Right lobe of liver (tissue), 4 donors: ENCODE results near the gene NDC1.

Experiments
- CTCF ChIP-seq, 4 donors: fragments of 200-600 bp in 3 of 4; fragments of 450-650 bp in 1 of 4; IDR thresholded peaks; one replicate each; pipeline versions ENCODE4 v1.5.1 to v1.8.0; 2016 to 2022; ENCODE audit warnings: antibody characterized with exemption in 4 of 4, mild to moderate bottlenecking in 2 of 4
- POLR2A ChIP-seq: fragments of 450-650 bp; IDR thresholded peaks from one replicate; pipeline ENCODE4 v1.6.1; 2017; ENCODE audit warnings: antibody characterized with exemption, mild to moderate bottlenecking
- donor health status: DM: no; HTN: no; CAD: no.
- donor health status: DM: no; HTN: no; CAD: no.
- donor health status: DM: no; HTN: yes; CAD: no.

DNA sequence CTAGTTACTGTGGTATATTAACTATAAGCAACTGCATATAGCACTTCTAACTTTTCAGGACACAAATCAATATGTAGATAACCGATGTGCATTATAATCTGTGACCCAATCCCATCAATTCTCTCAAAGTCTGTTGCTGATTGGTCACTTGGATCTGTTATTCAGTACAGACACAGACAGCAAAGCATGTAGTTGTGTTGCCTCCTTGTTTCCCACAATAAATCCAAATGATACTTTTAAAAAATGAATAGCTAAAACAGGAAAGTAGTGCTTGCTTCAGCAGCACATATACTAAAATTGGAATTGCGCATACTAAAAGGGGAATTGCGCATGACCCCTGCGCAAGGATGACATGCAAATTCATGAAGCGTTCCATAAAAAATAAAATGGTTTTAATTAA is 28.1 kb downstream of the NDC1 start:
- TF ChIP-seq CTCF (IDR thresholded peaks at IDR 0.05), result no peak
- TF ChIP-seq POLR2A, result no peak
